ENCODE measurements around the gene LGMN. TPM values are rescaled to one million over a fixed set of nuclear protein-coding genes. Genes with fewer than 3 reads are reported as not detected.

Gene LGMN
- total and polyA plus RNA-seq, 2 of the 8 experiments (the other 6 are each of a cell fraction or from before 2014, with no cell fraction given), result 57.4 to 83.4 TPM

- TF ChIP-seq SIRT6 (IDR thresholded peaks at IDR 0.05; ENCODE audit: low read length) (no peak), KDM5A (IDR thresholded peaks at IDR 0.05; ENCODE audit: low read length) (no peak), SP2 (IDR thresholded peaks at IDR 0.05; ENCODE audit: low read length) (no peak), SUZ12 (IDR thresholded peaks at IDR 0.05; ENCODE audit: low read length) (no peak), CBX8 (IDR thresholded peaks at IDR 0.05; ENCODE audit: borderline replicate concordance, low read depth, low read length) (no peak), SRF (IDR thresholded peaks at IDR 0.05; ENCODE audit: low read depth, low read length) (no peak)
- TF ChIP-seq, protein P1, sequence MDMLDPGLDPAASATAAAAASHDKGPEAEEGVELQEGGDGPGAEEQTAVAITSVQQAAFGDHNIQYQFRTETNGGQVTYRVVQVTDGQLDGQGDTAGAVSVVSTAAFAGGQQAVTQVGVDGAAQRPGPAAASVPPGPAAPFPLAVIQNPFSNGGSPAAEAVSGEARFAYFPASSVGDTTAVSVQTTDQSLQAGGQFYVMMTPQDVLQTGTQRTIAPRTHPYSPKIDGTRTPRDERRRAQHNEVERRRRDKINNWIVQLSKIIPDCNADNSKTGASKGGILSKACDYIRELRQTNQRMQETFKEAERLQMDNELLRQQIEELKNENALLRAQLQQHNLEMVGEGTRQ (IDR thresholded peaks at IDR 0.05; ENCODE audit: low read length), result no peak
These were observed 74.8 kb downstream of the LGMN start (continued) for GRCh38 chr14:92673601-92674150.

All from H1 (cell line).